ENCODE data around the gene DPYD. TPM values are rescaled to one million over a fixed set of nuclear protein-coding genes. Genes with fewer than 3 reads are reported as not detected.

DPYD gene
- total RNA-seq, 2 experiments from 2014 or later = 42.1 to 44.6 TPM

GRCh38 chr1:97816927-97817326 is 103.9 kb downstream of the DPYD start:
- Mint-ChIP-seq H3K4me3 (no peak overlapping the region), H3K9me3 (no peaks in the 10 kb centered on the region), H3K36me3 (ENCODE audit: low read depth) (peaks cover 2% of the 10 kb centered on the region), H3K27me3 (no peaks in the 10 kb centered on the region), H3K4me1 (peaks cover 1% of the 10 kb centered on the region), H3K27ac (no peak overlapping the region)
- ChIA-PET POLR2A (no interaction called here), CTCF (no interaction called here)
- DNase-seq = no peak

GRCh38 chr1:97814804-97815203 is 106.0 kb downstream of the DPYD start:
- H3K36me3 Mint-ChIP-seq (ENCODE audit: low read depth) = peaks cover 5% of the 10 kb centered on the region
- no peak overlapping the region for H3K27ac Mint-ChIP-seq
- CTCF ChIA-PET = no interaction called here
- no peaks in the 10 kb centered on the region for H3K9me3 Mint-ChIP-seq
- POLR2A ChIA-PET = no interaction called here
- H3K27me3 Mint-ChIP-seq = no peaks in the 10 kb centered on the region
- no peak for DNase-seq
- no peak overlapping the region for H3K4me3 Mint-ChIP-seq
- H3K4me1 Mint-ChIP-seq = peaks cover 1% of the 10 kb centered on the region

- ChIA-PET CTCF (interaction anchor here (1.1 kb wide), 1 partner anchor 849 kb away, joined by 3 read pairs; no protein-coding TSS in a partner anchor), POLR2A (no interaction called here)
- Mint-ChIP-seq H3K9me3 (peaks cover 4% of the 10 kb centered on the region), H3K4me3 (no peak overlapping the region), H3K27ac (no peak overlapping the region), H3K4me1 (peaks cover 1% of the 10 kb centered on the region), H3K27me3 (no peaks in the 10 kb centered on the region), H3K36me3 (ENCODE audit: low read depth) (peaks cover 11% of the 10 kb centered on the region)
- no peak for DNase-seq
Measured at GRCh38 chr1:97814121-97814520, 106.7 kb downstream of the DPYD start.

GRCh38 chr1:97812076-97812475 is 108.8 kb downstream of the DPYD start:
- no peaks in the 10 kb centered on the region for H3K27me3 Mint-ChIP-seq
- H3K36me3 Mint-ChIP-seq (ENCODE audit: low read depth) = peaks cover 11% of the 10 kb centered on the region
- CTCF ChIA-PET = no interaction called here
- no peak overlapping the region for H3K27ac Mint-ChIP-seq
- H3K4me3 Mint-ChIP-seq = no peak overlapping the region
- DNase-seq = no peak
- POLR2A ChIA-PET = no interaction called here
- peaks cover 1% of the 10 kb centered on the region for H3K4me1 Mint-ChIP-seq
- H3K9me3 Mint-ChIP-seq = peaks cover 4% of the 10 kb centered on the region

GRCh38 chr1:97806996-97807520 is 113.8 kb downstream of the DPYD start:
- DNase-seq = no peak
- Mint-ChIP-seq H3K27ac (no peak overlapping the region), H3K4me1 (no peaks in the 10 kb centered on the region), H3K27me3 (no peaks in the 10 kb centered on the region), H3K9me3 (peaks cover 4% of the 10 kb centered on the region), H3K4me3 (no peak overlapping the region), H3K36me3 (ENCODE audit: low read depth) (peaks cover 9% of the 10 kb centered on the region)
- POLR2A ChIA-PET = no interaction called here
- CTCF ChIA-PET = no interaction called here

GRCh38 chr1:97806326-97806725 is 114.5 kb downstream of the DPYD start:
- H3K27me3 Mint-ChIP-seq = no peaks in the 10 kb centered on the region
- ChIA-PET CTCF (no interaction called here), POLR2A (no interaction called here)
- H3K9me3 Mint-ChIP-seq = peaks cover 4% of the 10 kb centered on the region
- no peaks in the 10 kb centered on the region for H3K4me1 Mint-ChIP-seq
- H3K36me3 Mint-ChIP-seq (ENCODE audit: low read depth) = peaks cover 9% of the 10 kb centered on the region
- H3K27ac Mint-ChIP-seq = no peak overlapping the region
- no peak for DNase-seq
- H3K4me3 Mint-ChIP-seq = no peak overlapping the region

- no peak overlapping the region for H3K27ac Mint-ChIP-seq
- DNase-seq = no peak
- H3K4me1 Mint-ChIP-seq = no peaks in the 10 kb centered on the region
- POLR2A ChIA-PET = interaction anchor here (1.2 kb wide), 1 partner anchor 17 kb away, joined by 3 read pairs; no protein-coding TSS in a partner anchor
- no peaks in the 10 kb centered on the region for H3K27me3 Mint-ChIP-seq
- CTCF ChIA-PET = no interaction called here
- no peak overlapping the region for H3K4me3 Mint-ChIP-seq
- peaks cover 6% of the 10 kb centered on the region for H3K36me3 Mint-ChIP-seq (ENCODE audit: low read depth)
- peaks cover 4% of the 10 kb centered on the region for H3K9me3 Mint-ChIP-seq
Measured at GRCh38 chr1:97805093-97805492, 115.7 kb downstream of the DPYD start.

GRCh38 chr1:97803026-97803425 is 117.8 kb downstream of the DPYD start:
- Mint-ChIP-seq H3K27me3 (no peaks in the 10 kb centered on the region), H3K36me3 (ENCODE audit: low read depth) (peaks cover 5% of the 10 kb centered on the region), H3K4me1 (no peaks in the 10 kb centered on the region), H3K9me3 (no peaks in the 10 kb centered on the region), H3K27ac (no peak overlapping the region), H3K4me3 (no peak overlapping the region)
- no peak for DNase-seq
- ChIA-PET CTCF (no interaction called here), POLR2A (no interaction called here)

- Mint-ChIP-seq H3K9me3 (no peaks in the 10 kb centered on the region), H3K4me3 (no peak overlapping the region), H3K27ac (no peak overlapping the region), H3K27me3 (no peaks in the 10 kb centered on the region), H3K36me3 (ENCODE audit: low read depth) (peaks cover 5% of the 10 kb centered on the region), H3K4me1 (no peaks in the 10 kb centered on the region)
- CTCF ChIA-PET = no interaction called here
- no peak for DNase-seq
- POLR2A ChIA-PET = no interaction called here
Measured at GRCh38 chr1:97802011-97802410, 118.8 kb downstream of the DPYD start.

- H3K27ac Mint-ChIP-seq = no peak overlapping the region
- H3K4me3 Mint-ChIP-seq = no peak overlapping the region
- peaks cover 5% of the 10 kb centered on the region for H3K36me3 Mint-ChIP-seq (ENCODE audit: low read depth)
- DNase-seq = no peak
- H3K9me3 Mint-ChIP-seq = peaks cover 3% of the 10 kb centered on the region
- peaks cover 1% of the 10 kb centered on the region for H3K4me1 Mint-ChIP-seq
- CTCF ChIA-PET = no interaction called here
- POLR2A ChIA-PET = no interaction called here
- no peaks in the 10 kb centered on the region for H3K27me3 Mint-ChIP-seq
Measured at GRCh38 chr1:97797403-97798183, 123.2 kb downstream of the DPYD start.

GRCh38 chr1:97796711-97797110 is 124.1 kb downstream of the DPYD start:
- no peak for DNase-seq
- no peaks in the 10 kb centered on the region for H3K27me3 Mint-ChIP-seq
- H3K4me1 Mint-ChIP-seq = peaks cover 5% of the 10 kb centered on the region
- H3K36me3 Mint-ChIP-seq (ENCODE audit: low read depth) = peaks cover 5% of the 10 kb centered on the region
- peaks cover 3% of the 10 kb centered on the region for H3K9me3 Mint-ChIP-seq
- no peak overlapping the region for H3K4me3 Mint-ChIP-seq
- H3K27ac Mint-ChIP-seq = no peak overlapping the region
- POLR2A ChIA-PET = no interaction called here
- CTCF ChIA-PET = no interaction called here

GRCh38 chr1:97792655-97793054 is 128.2 kb downstream of the DPYD start:
- Mint-ChIP-seq H3K27ac (no peak overlapping the region), H3K27me3 (no peaks in the 10 kb centered on the region), H3K36me3 (ENCODE audit: low read depth) (peaks cover 4% of the 10 kb centered on the region), H3K4me1 (peaks cover 29% of the 10 kb centered on the region), H3K9me3 (peaks cover 3% of the 10 kb centered on the region), H3K4me3 (no peak overlapping the region)
- ChIA-PET POLR2A (no interaction called here), CTCF (no interaction called here)
- no peak for DNase-seq

- DNase-seq = no peak
- ChIA-PET CTCF (no interaction called here), POLR2A (no interaction called here)
- H3K27me3 Mint-ChIP-seq = no peaks in the 10 kb centered on the region
- H3K9me3 Mint-ChIP-seq = peaks cover 3% of the 10 kb centered on the region
- H3K4me1 Mint-ChIP-seq = peaks cover 29% of the 10 kb centered on the region
- H3K4me3 Mint-ChIP-seq = no peak overlapping the region
- no peak overlapping the region for H3K27ac Mint-ChIP-seq
- H3K36me3 Mint-ChIP-seq (ENCODE audit: low read depth) = peaks cover 4% of the 10 kb centered on the region
Measured at GRCh38 chr1:97791251-97791650, 129.6 kb downstream of the DPYD start.

GRCh38 chr1:97787231-97787630 is 133.6 kb downstream of the DPYD start:
- no peak overlapping the region for H3K27ac Mint-ChIP-seq
- H3K9me3 Mint-ChIP-seq = no peaks in the 10 kb centered on the region
- DNase-seq = no peak
- H3K27me3 Mint-ChIP-seq = no peaks in the 10 kb centered on the region
- peaks cover 4% of the 10 kb centered on the region for H3K36me3 Mint-ChIP-seq (ENCODE audit: low read depth)
- no peak overlapping the region for H3K4me3 Mint-ChIP-seq
- ChIA-PET POLR2A (no interaction called here), CTCF (no interaction called here)
- H3K4me1 Mint-ChIP-seq = peaks cover 29% of the 10 kb centered on the region
